ENCODE measurements around the gene INPP4B. TPM values are rescaled to one million over a fixed set of nuclear protein-coding genes. Genes with fewer than 3 reads are reported as not detected.

INPP4B gene
- total RNA-seq, 1 experiment from 2014 or later: 0.07 TPM

- TF ChIP-seq CTCF (conservative IDR thresholded peaks at IDR 0.05): no peak
- H3K18ac ChIP-seq (ENCODE audit: insufficient read length, low read depth, low read length): no peak overlapping the region
- Mint-ChIP-seq H3K27me3 (ENCODE audit: low read depth) (no peaks in the 10 kb centered on the region), H3K27ac (no peak overlapping the region), H3K4me3 (no peak overlapping the region), H3K4me1 (peaks cover 0 to 3% of the 10 kb centered on the region in 2 experiments; a peak in 2 of 4 replicates), H3K9me3 (no peaks in the 10 kb centered on the region), H3K36me3 (ENCODE audit: insufficient read depth in 1 of 3, low read depth in 3 of 3) (no peaks in the 10 kb centered on the region)
- H2BK12ac ChIP-seq (ENCODE audit: insufficient read length, low read depth, low read length): no peak overlapping the region
- no peak overlapping the region for H3K27ac ChIP-seq (ENCODE audit: insufficient read length, low read depth, low read length)
- H3K4me2 ChIP-seq (ENCODE audit: insufficient read depth, insufficient read length, low read length): no peak overlapping the region
- DNase-seq: no peak
- no peaks in the 10 kb centered on the region; the same call in 1 of the 2 replicates for H3K4me1 ChIP-seq (ENCODE audit: insufficient read depth, low read length)
- H3K27me3 ChIP-seq (ENCODE audit: insufficient read depth, low read length): no peaks in the 10 kb centered on the region
- no peaks in the 10 kb centered on the region for H4K20me1 ChIP-seq (ENCODE audit: control insufficient read depth, insufficient read depth, insufficient read length)
- H4K91ac ChIP-seq (ENCODE audit: insufficient read length, low read depth, low read length): no peak overlapping the region
- no peaks in the 10 kb centered on the region for H3K79me2 ChIP-seq (ENCODE audit: insufficient read depth, low read length)
- H4K8ac ChIP-seq (replicated peaks; ENCODE audit: insufficient read length, low read depth, low read length): no peak overlapping the region
- no peak overlapping the region for H3K14ac ChIP-seq (ENCODE audit: insufficient read depth, low read length)
- no peak overlapping the region for H3K9ac ChIP-seq (ENCODE audit: extremely low read depth, insufficient read length, low read length)
- H2BK15ac ChIP-seq (ENCODE audit: low read depth, low read length): no peak overlapping the region
- no peak overlapping the region for H2AK5ac ChIP-seq (ENCODE audit: insufficient read length, low read length)
- H2AFZ ChIP-seq (ENCODE audit: low read length): no peak overlapping the region
- H2BK5ac ChIP-seq (ENCODE audit: insufficient read length, low read length): no peak overlapping the region
- H2BK120ac ChIP-seq (ENCODE audit: low read depth, low read length, poor library complexity, severe bottlenecking): no peak overlapping the region
- no peak overlapping the region for H3T11ph ChIP-seq (ENCODE audit: low read length)
- H3K23me2 ChIP-seq (ENCODE audit: insufficient read length, low read depth, low read length, poor library complexity, severe bottlenecking): no peaks in the 10 kb centered on the region
- H2BK20ac ChIP-seq (ENCODE audit: low read depth, low read length, poor library complexity, severe bottlenecking): no peak overlapping the region
- no peaks in the 10 kb centered on the region for H3K9me3 ChIP-seq (ENCODE audit: control insufficient read depth, low read depth, low read length)
- no peak overlapping the region for H3K56ac ChIP-seq (ENCODE audit: insufficient read length, low read depth, low read length)
- H3K23ac ChIP-seq (ENCODE audit: insufficient read length, low read depth, low read length): no peak overlapping the region
- no peaks in the 10 kb centered on the region for H3K79me1 ChIP-seq (ENCODE audit: insufficient read depth, low read depth, low read length, poor library complexity, severe bottlenecking)
- H3K4ac ChIP-seq (ENCODE audit: low read depth, low read length): no peak overlapping the region
- no peak overlapping the region for H4K5ac ChIP-seq (ENCODE audit: insufficient read length, low read depth, low read length)
Measured at GRCh38 chr4:142497606-142498005, 348.5 kb downstream of the INPP4B start.

Data from H9 (cell line).